ENCODE data around the gene PLPP4. TPM values are rescaled to one million over a fixed set of nuclear protein-coding genes. Genes with fewer than 3 reads are reported as not detected.

Gene PLPP4
- total RNA-seq, 2 experiments from 2014 or later: not detected

GRCh38 chr10:120436439-120437112 is 20.5 kb upstream of the PLPP4 start:
- Mint-ChIP-seq H3K27me3 (peaks cover 13% of the 10 kb centered on the region), H3K4me3 (no peak overlapping the region), H3K27ac (no peak overlapping the region), H3K4me1 (peaks cover under 1% of the 10 kb centered on the region), H3K9me3 (no peaks in the 10 kb centered on the region), H3K36me3 (no peaks in the 10 kb centered on the region)
- DNase-seq: no peak

- no peaks in the 10 kb centered on the region for H3K9me3 Mint-ChIP-seq
- no peak overlapping the region for H3K27ac Mint-ChIP-seq
- H3K36me3 Mint-ChIP-seq: no peaks in the 10 kb centered on the region
- H3K4me3 Mint-ChIP-seq: no peak overlapping the region
- H3K27me3 Mint-ChIP-seq: peaks cover 5% of the 10 kb centered on the region
- no peak for DNase-seq
- no peaks in the 10 kb centered on the region for H3K4me1 Mint-ChIP-seq
These were observed 19.5 kb upstream of the PLPP4 start for GRCh38 chr10:120437541-120437940.

GRCh38 chr10:120451968-120452367 is 5.1 kb upstream of the PLPP4 start:
- peaks cover 18% of the 10 kb centered on the region for H3K27me3 Mint-ChIP-seq
- H3K27ac Mint-ChIP-seq: no peak overlapping the region
- DNase-seq: no peak
- no peaks in the 10 kb centered on the region for H3K36me3 Mint-ChIP-seq
- no peaks in the 10 kb centered on the region for H3K4me1 Mint-ChIP-seq
- peaks cover 3% of the 10 kb centered on the region for H3K9me3 Mint-ChIP-seq
- H3K4me3 Mint-ChIP-seq: no peak overlapping the region

GRCh38 chr10:120453319-120453718 is 3.7 kb upstream of the PLPP4 start:
- Mint-ChIP-seq H3K9me3 (peaks cover 3% of the 10 kb centered on the region), H3K27ac (no peak overlapping the region), H3K36me3 (no peaks in the 10 kb centered on the region), H3K4me1 (no peaks in the 10 kb centered on the region), H3K27me3 (peaks cover 30% of the 10 kb centered on the region), H3K4me3 (no peak overlapping the region)
- DNase-seq: no peak

GRCh38 chr10:120453886-120454285 is 3.1 kb upstream of the PLPP4 start:
- no peak overlapping the region for H3K4me3 Mint-ChIP-seq
- no peaks in the 10 kb centered on the region for H3K36me3 Mint-ChIP-seq
- no peak for DNase-seq
- no peaks in the 10 kb centered on the region for H3K4me1 Mint-ChIP-seq
- H3K27me3 Mint-ChIP-seq: peaks cover 36% of the 10 kb centered on the region
- peaks cover 3% of the 10 kb centered on the region for H3K9me3 Mint-ChIP-seq
- no peak overlapping the region for H3K27ac Mint-ChIP-seq

GRCh38 chr10:120455004-120455403 is 2.0 kb upstream of the PLPP4 start:
- Mint-ChIP-seq H3K4me3 (no peak overlapping the region), H3K27me3 (peaks cover 45% of the 10 kb centered on the region), H3K27ac (no peak overlapping the region), H3K9me3 (no peaks in the 10 kb centered on the region), H3K36me3 (no peaks in the 10 kb centered on the region), H3K4me1 (no peaks in the 10 kb centered on the region)
- DNase-seq: no peak

- peaks cover 47% of the 10 kb centered on the region for H3K27me3 Mint-ChIP-seq
- no peak for DNase-seq
These were observed 1.4 kb upstream of the PLPP4 start for GRCh38 chr10:120455606-120456005.

GRCh38 chr10:120456143-120456625 is 843 bp upstream of the PLPP4 start:
- no peaks in the 10 kb centered on the region for H3K4me1 Mint-ChIP-seq
- no peak overlapping the region for H3K27ac Mint-ChIP-seq
- H3K4me3 Mint-ChIP-seq: peak overlapping the region; percentile 52
- no peak for DNase-seq
- H3K9me3 Mint-ChIP-seq: no peaks in the 10 kb centered on the region
- peaks cover 47% of the 10 kb centered on the region for H3K27me3 Mint-ChIP-seq
- H3K36me3 Mint-ChIP-seq: no peaks in the 10 kb centered on the region

More at GRCh38 chr10:120455606-120456005, 1.4 kb upstream of the PLPP4 start:
- H3K9me3 Mint-ChIP-seq: no peaks in the 10 kb centered on the region
- H3K36me3 Mint-ChIP-seq: no peaks in the 10 kb centered on the region
- H3K4me3 Mint-ChIP-seq: no peak overlapping the region
- no peaks in the 10 kb centered on the region for H3K4me1 Mint-ChIP-seq
- no peak overlapping the region for H3K27ac Mint-ChIP-seq

GRCh38 chr10:120457431-120458172 is 575 bp downstream of the PLPP4 start:
- no peak for DNase-seq
- H3K27ac Mint-ChIP-seq: no peak overlapping the region
- no peaks in the 10 kb centered on the region for H3K9me3 Mint-ChIP-seq

GRCh38 chr10:120458432-120458831 is 1.4 kb downstream of the PLPP4 start:
- no peak for DNase-seq
- Mint-ChIP-seq H3K9me3 (no peaks in the 10 kb centered on the region), H3K36me3 (no peaks in the 10 kb centered on the region), H3K4me1 (no peaks in the 10 kb centered on the region), H3K27me3 (peaks cover 47% of the 10 kb centered on the region), H3K4me3 (no peak overlapping the region), H3K27ac (no peak overlapping the region)

More at GRCh38 chr10:120457431-120458172, 575 bp downstream of the PLPP4 start:
- Mint-ChIP-seq H3K36me3 (no peaks in the 10 kb centered on the region), H3K4me3 (no peak overlapping the region), H3K27me3 (peaks cover 47% of the 10 kb centered on the region), H3K4me1 (no peaks in the 10 kb centered on the region)

- Mint-ChIP-seq H3K27ac (no peak overlapping the region), H3K4me1 (no peaks in the 10 kb centered on the region), H3K36me3 (no peaks in the 10 kb centered on the region), H3K4me3 (no peak overlapping the region), H3K9me3 (no peaks in the 10 kb centered on the region), H3K27me3 (peaks cover 47% of the 10 kb centered on the region)
- no peak for DNase-seq
These were observed 2.2 kb downstream of the PLPP4 start for GRCh38 chr10:120459185-120459584.

- no peak for DNase-seq
- no peak overlapping the region for H3K4me3 Mint-ChIP-seq
- no peak overlapping the region for H3K27ac Mint-ChIP-seq
- H3K36me3 Mint-ChIP-seq: no peaks in the 10 kb centered on the region
- peaks cover 40% of the 10 kb centered on the region for H3K27me3 Mint-ChIP-seq
- no peaks in the 10 kb centered on the region for H3K4me1 Mint-ChIP-seq
- no peaks in the 10 kb centered on the region for H3K9me3 Mint-ChIP-seq
These were observed 3.2 kb downstream of the PLPP4 start for GRCh38 chr10:120460186-120460585.

- H3K27ac Mint-ChIP-seq: no peak overlapping the region
- no peaks in the 10 kb centered on the region for H3K4me1 Mint-ChIP-seq
- peaks cover 37% of the 10 kb centered on the region for H3K27me3 Mint-ChIP-seq
- DNase-seq: no peak
- no peaks in the 10 kb centered on the region for H3K9me3 Mint-ChIP-seq
- no peak overlapping the region for H3K4me3 Mint-ChIP-seq
- no peaks in the 10 kb centered on the region for H3K36me3 Mint-ChIP-seq
These were observed 3.7 kb downstream of the PLPP4 start for GRCh38 chr10:120460776-120461175.

GRCh38 chr10:120462018-120462682 is 5.1 kb downstream of the PLPP4 start:
- Mint-ChIP-seq H3K4me1 (no peaks in the 10 kb centered on the region), H3K36me3 (no peaks in the 10 kb centered on the region)

GRCh38 chr10:120465138-120465537 is 8.1 kb downstream of the PLPP4 start:
- Mint-ChIP-seq H3K36me3 (no peaks in the 10 kb centered on the region), H3K27ac (no peak overlapping the region), H3K4me1 (no peaks in the 10 kb centered on the region), H3K4me3 (no peak overlapping the region), H3K27me3 (peaks cover under 1% of the 10 kb centered on the region), H3K9me3 (no peaks in the 10 kb centered on the region)
- no peak for DNase-seq

More at GRCh38 chr10:120462018-120462682, 5.1 kb downstream of the PLPP4 start:
- no peaks in the 10 kb centered on the region for H3K9me3 Mint-ChIP-seq
- no peak for DNase-seq
- no peak overlapping the region for H3K27ac Mint-ChIP-seq
- H3K4me3 Mint-ChIP-seq: no peak overlapping the region
- H3K27me3 Mint-ChIP-seq: peaks cover 28% of the 10 kb centered on the region
